ENCODE results near the gene GNG12.

The GNG12 gene

DNA sequence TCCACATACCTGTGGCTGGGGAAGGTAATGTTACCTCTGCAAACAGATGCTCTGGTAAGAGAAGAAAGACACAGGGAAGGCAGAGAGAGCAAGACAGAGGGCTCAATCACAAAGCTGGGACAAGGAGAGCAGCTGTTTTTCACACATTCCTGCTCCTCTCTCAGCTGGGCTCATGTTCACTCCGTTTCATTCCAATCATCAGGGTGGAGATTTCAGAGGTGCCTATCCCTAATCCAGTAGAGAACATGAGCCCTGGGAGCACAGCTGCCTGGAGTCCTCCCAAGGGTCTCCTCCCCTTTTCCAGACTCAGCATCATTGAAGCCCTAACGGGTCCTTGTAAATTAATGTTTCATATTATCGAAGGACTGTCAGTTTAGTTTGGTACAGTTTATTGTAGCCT, 128.9 kb downstream of the GNG12 start:
- TF ChIP-seq, protein P1, sequence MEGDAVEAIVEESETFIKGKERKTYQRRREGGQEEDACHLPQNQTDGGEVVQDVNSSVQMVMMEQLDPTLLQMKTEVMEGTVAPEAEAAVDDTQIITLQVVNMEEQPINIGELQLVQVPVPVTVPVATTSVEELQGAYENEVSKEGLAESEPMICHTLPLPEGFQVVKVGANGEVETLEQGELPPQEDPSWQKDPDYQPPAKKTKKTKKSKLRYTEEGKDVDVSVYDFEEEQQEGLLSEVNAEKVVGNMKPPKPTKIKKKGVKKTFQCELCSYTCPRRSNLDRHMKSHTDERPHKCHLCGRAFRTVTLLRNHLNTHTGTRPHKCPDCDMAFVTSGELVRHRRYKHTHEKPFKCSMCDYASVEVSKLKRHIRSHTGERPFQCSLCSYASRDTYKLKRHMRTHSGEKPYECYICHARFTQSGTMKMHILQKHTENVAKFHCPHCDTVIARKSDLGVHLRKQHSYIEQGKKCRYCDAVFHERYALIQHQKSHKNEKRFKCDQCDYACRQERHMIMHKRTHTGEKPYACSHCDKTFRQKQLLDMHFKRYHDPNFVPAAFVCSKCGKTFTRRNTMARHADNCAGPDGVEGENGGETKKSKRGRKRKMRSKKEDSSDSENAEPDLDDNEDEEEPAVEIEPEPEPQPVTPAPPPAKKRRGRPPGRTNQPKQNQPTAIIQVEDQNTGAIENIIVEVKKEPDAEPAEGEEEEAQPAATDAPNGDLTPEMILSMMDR (conservative IDR thresholded peaks at IDR 0.05; ENCODE audit: low read length): no peak
- TF ChIP-seq EZH2phosphoT487 (IDR thresholded peaks at IDR 0.05; ENCODE audit: borderline replicate concordance): no peak
- Histone ChIP-seq H3K4me1 (ENCODE audit: insufficient read depth, low read length, poor library complexity, severe bottlenecking) (no peaks in the 10 kb centered on the region), H2AFZ (ENCODE audit: low read length) (no peak overlapping the region), H3K9me2 (replicated peaks; ENCODE audit: low read depth, low read length) (no peaks in the 10 kb centered on the region), H3K9me3 (ENCODE audit: insufficient read depth, low read depth, low read length) (no peaks in the 10 kb centered on the region), H3K9ac (ENCODE audit: low read depth, low read length, poor library complexity, severe bottlenecking) (no peak overlapping the region), H3K79me2 (ENCODE audit: insufficient read depth, low read length) (no peaks in the 10 kb centered on the region), H3K27me3 (ENCODE audit: insufficient read depth, low read length, poor library complexity, severe bottlenecking) (no peaks in the 10 kb centered on the region), H3K36me3 (ENCODE audit: insufficient read depth, low read length) (no peaks in the 10 kb centered on the region), H3F3A (ENCODE audit: low read depth) (no peaks in the 10 kb centered on the region), H4K20me1 (ENCODE audit: insufficient read depth, low read length, poor library complexity, severe bottlenecking) (no peaks in the 10 kb centered on the region), H3K4me2 (ENCODE audit: low read depth, low read length, poor library complexity, severe bottlenecking) (no peak overlapping the region), H3K4me3 (ENCODE audit: low read length, poor library complexity, severe bottlenecking) (no peak overlapping the region)

DNA sequence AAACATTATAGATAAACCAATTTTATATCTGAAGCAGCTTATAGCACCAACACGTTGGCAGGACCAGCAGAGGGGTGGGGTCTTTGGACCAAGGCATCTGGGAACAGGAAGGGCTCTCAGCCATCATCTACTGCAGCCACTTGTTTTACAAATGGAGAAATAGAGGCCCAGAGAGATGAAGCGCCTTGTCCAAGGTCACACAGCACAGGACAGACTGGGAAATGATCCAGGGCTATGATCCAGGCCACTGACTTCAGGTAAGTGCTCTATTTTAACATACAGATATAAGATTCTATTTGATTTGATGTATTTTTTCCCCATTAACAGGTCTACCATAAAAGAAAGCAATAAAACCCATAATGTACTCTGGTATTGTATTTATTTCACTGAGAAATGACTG, 131.4 kb downstream of the GNG12 start:
- Histone ChIP-seq H3K4me2 (ENCODE audit: low read depth, low read length, poor library complexity, severe bottlenecking) (no peak overlapping the region), H3K9ac (ENCODE audit: low read depth, low read length, poor library complexity, severe bottlenecking) (no peak overlapping the region)

DNA sequence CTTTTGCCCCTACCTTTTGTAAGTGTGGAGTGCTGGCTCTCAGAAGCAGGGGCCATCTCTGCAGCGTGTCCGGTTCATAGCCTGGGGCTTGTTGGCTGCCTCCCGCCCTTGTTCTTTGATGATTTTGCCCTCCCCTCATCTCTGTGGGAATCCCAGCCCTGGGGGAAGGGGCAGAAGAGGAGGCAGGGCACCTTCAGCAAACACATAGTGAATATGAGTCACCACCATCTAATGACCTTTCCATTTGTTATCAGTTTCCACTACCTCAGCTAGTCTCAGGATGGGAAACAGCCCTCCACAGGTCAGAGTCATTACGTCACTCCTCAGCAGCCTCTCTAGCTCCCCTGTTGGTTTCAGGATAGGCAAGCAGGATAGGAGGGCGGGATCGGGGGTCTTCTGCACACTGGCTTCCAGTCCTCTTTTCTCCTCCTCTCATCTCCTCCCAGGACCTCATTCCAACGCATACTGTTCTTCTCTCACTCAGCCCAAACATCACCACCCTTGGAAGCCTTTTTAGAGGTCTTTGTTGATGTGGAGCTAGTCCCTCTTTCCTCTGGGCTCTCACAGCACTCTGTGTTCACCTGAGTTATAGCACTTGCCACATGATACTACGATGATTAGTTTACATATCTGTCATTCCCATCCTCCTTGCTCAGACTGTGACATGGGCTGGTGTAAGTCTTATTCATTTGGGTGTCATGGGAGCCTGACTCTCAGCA, 132.4 kb downstream of the GNG12 start:
- Histone ChIP-seq H4K20me1 (ENCODE audit: insufficient read depth, low read length, poor library complexity, severe bottlenecking) (no peaks in the 10 kb centered on the region), H3K4me3 (ENCODE audit: low read length, poor library complexity, severe bottlenecking) (no peak overlapping the region), H2AFZ (ENCODE audit: low read length) (no peak overlapping the region), H3K4me1 (ENCODE audit: insufficient read depth, low read length, poor library complexity, severe bottlenecking) (no peaks in the 10 kb centered on the region), H3K9me2 (replicated peaks; ENCODE audit: low read depth, low read length) (no peaks in the 10 kb centered on the region), H3K4me2 (ENCODE audit: low read depth, low read length, poor library complexity, severe bottlenecking) (no peak overlapping the region), H3F3A (ENCODE audit: low read depth) (no peaks in the 10 kb centered on the region), H3K9me3 (ENCODE audit: insufficient read depth, low read depth, low read length) (no peaks in the 10 kb centered on the region), H3K79me2 (ENCODE audit: insufficient read depth, low read length) (no peaks in the 10 kb centered on the region), H3K36me3 (ENCODE audit: insufficient read depth, low read length) (no peaks in the 10 kb centered on the region), H3K9ac (ENCODE audit: low read depth, low read length, poor library complexity, severe bottlenecking) (no peak overlapping the region), H3K27me3 (ENCODE audit: insufficient read depth, low read length, poor library complexity, severe bottlenecking) (no peaks in the 10 kb centered on the region)
- TF ChIP-seq, protein P1 (conservative IDR thresholded peaks at IDR 0.05; ENCODE audit: low read length): no peak; the same call in 1 of the 2 replicates
- no peak for TF ChIP-seq EZH2phosphoT487 (IDR thresholded peaks at IDR 0.05; ENCODE audit: borderline replicate concordance)

More for the DNA sequence above, 131.4 kb downstream of the GNG12 start:
- Histone ChIP-seq H2AFZ (ENCODE audit: low read length) (no peak overlapping the region), H3K9me2 (replicated peaks; ENCODE audit: low read depth, low read length) (no peaks in the 10 kb centered on the region), H3K79me2 (ENCODE audit: insufficient read depth, low read length) (no peaks in the 10 kb centered on the region), H3K4me1 (ENCODE audit: insufficient read depth, low read length, poor library complexity, severe bottlenecking) (no peaks in the 10 kb centered on the region), H3F3A (ENCODE audit: low read depth) (no peaks in the 10 kb centered on the region), H3K4me3 (ENCODE audit: low read length, poor library complexity, severe bottlenecking) (no peak overlapping the region), H4K20me1 (ENCODE audit: insufficient read depth, low read length, poor library complexity, severe bottlenecking) (no peaks in the 10 kb centered on the region), H3K27me3 (ENCODE audit: insufficient read depth, low read length, poor library complexity, severe bottlenecking) (no peaks in the 10 kb centered on the region), H3K9me3 (ENCODE audit: insufficient read depth, low read depth, low read length) (no peaks in the 10 kb centered on the region), H3K36me3 (ENCODE audit: insufficient read depth, low read length) (no peaks in the 10 kb centered on the region)
- TF ChIP-seq, protein P1 (conservative IDR thresholded peaks at IDR 0.05; ENCODE audit: low read length): no peak
- TF ChIP-seq EZH2phosphoT487 (IDR thresholded peaks at IDR 0.05; ENCODE audit: borderline replicate concordance): no peak
